GM21390 (cell line): ENCODE results near the gene ULK4.

Source experiments
- ATAC-seq: cut with Tn5 transposase; IDR thresholded peaks from one replicate; pipeline ENCODE4 v1.9.1; 2021; ENCODE audit not compliant: unreplicated experiment

Gene ULK4

DNA sequence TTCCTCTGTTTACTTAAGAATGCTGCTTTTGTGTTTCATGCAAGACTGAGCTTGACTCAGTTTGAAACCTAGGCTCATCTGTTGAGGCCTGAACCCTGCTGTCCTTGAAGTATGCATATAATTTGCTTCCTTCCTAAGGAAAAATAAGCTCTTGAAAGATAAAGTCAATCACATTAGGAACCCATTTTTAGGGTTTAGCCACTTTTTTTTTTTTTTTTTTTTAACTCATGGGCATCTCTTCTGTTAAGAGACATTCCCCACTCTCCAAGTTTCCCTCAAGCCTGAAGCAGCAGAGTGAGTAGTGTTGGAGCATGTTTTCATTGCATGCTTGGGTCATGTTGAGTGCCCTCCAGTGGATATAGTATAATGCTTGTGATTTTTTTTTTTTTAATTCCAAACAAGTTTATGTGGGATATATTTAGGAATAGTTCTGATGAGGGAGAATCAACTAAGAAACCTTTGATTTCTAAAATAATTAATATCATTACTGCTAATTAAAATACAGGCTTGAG, 759.0 kb downstream of the ULK4 start:
- no peak for ATAC-seq

DNA sequence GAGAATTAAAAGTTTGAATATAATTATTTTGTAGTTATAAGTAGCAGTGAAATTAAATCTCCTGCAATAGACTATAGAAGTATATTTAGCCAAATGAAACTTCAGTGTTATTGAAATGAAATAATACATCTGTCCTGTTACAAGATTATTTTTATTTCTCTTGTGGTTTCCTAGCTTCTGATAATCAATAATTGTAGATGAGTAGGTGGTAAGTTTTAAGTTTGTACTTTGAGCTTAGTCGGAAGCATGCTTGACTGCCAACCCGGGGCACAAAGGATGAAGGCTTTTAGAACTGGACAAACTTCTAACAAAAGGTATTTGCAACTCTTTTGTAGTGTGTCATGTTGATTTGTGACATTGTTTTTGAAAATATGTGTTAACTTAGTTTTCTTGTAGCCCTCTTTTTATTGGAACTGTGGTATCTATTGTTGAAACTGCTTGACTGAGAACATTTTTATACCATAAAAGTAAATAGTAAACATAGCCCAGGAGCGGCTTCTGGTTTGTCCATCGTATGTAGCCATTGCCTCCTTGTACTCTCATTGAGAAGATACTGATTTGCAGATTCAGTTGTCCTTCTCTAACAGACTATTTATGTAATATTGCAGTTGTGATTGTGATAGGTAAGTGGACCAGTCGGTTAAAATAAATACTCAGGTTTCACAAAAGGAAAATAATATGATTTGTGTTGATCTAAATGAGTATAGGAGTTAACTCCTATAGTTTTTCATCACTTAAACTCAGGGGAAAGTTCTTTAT, 759.6 kb downstream of the ULK4 start:
- no peak for ATAC-seq

DNA sequence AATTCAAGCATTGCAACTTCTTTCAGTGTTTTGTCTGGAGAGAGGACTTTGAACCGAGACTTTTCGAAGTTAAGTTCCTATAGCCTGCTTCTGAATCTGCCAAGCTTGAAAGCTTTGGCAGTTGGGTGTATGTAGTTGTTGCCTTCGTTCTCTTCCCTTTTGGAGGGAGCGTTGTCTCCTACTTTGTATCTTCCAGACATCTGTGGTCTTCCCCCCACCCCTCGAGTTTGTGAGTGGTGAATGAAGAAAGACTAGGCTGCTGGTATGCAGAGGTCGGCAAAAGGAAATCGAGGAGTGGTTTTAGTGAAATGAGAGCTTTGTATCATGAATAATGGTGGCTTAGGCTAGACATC, 761.3 kb downstream of the ULK4 start:
- ATAC-seq, result no peak

GRCh38 chr3:41199866-41200668, 761.8 kb downstream of the ULK4 start:
- no peak for ATAC-seq

- peak; percentile 69 for ATAC-seq
Measured at GRCh38 chr3:41198950-41199865, 762.7 kb downstream of the ULK4 start, which contains the start of gene CTNNB1. CTNNB1 (plus strand) TSS chr3:41199505; CDS start chr3:41224069, 24,564 bp downstream.

DNA sequence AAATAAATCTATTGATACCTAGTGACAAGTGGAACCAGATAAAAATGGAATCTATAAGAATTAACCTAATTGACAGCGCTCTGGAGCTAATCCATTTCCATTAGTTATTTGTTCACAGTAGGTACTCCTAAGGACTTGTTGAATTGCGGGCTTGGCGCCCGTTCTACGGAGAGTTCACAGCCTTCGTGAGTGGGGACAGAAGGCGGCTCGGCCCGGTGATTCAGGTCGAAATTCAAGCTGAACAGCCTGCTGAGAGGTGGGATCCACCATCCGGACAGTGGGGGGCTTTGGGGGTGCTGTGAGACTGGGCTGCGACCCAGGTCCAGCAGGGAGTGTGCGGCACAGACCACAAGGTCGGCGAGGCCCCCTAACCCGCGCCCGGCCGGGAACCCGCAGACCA, 763.4 kb downstream of the ULK4 start:
- no peak for ATAC-seq

DNA sequence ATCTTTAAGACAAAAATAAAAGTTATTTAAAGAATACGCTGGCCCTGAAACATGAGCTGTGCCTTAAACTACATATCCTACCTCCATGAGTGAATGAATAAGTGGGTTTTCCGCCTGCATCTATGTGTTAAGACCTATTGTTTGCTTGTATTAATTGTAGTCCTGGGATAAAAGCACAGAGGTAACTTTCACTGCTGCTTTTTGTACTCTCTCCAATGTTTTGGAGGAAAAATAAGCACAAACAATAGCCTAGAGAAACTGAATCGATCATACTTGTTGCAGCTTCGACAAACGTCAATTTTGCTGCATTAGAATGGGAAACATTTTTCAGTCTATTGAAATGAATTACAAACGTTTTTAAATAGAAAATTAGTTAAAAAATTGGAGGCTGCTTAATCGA, 763.9 kb downstream of the ULK4 start:
- ATAC-seq, result no peak
